Lower lobe of right lung (tissue), 2 donors: ENCODE data around the gene PDE6H. TPM values are rescaled to one million over a fixed set of nuclear protein-coding genes. Genes with fewer than 3 reads are reported as not detected.

ENCODE experiments used
- ATAC-seq, 2 donors: fragments of 200-7000 bp; cut with Tn5 transposase; one replicate each; pipeline ENCODE4 v1.9.1; 2020 to 2022; ENCODE audit warnings: mild to moderate bottlenecking in 2 of 2, moderate library complexity in 2 of 2
- DNase-seq: peaks from one replicate; pipeline ENCODE4 v3.0.0-alpha.2; 2020
- H3K27ac ChIP-seq: fragments of 200-600 bp; one replicate; pipeline ENCODE4 v1.8.0; 2022
- H3K27me3 ChIP-seq: fragments of 200-600 bp; one replicate; pipeline ENCODE4 v1.8.0; 2022; ENCODE audit warnings: low read depth
- H3K36me3 ChIP-seq: fragments of 200-600 bp; one replicate; pipeline ENCODE4 v1.8.0; 2022; ENCODE audit warnings: mild to moderate bottlenecking
- H3K4me1 ChIP-seq: fragments of 200-600 bp; one replicate; pipeline ENCODE4 v1.8.0; 2022
- H3K4me3 ChIP-seq: fragments of 200-600 bp; one replicate; pipeline ENCODE4 v1.8.0; 2022; ENCODE audit warnings: mild to moderate bottlenecking
- H3K9me3 ChIP-seq: fragments of 200-600 bp; one replicate; pipeline ENCODE4 v1.8.0; 2022
- intact Hi-C: fragments of 100-400 bp; cut with DNase I; formaldehyde crosslinking; loops from one replicate; pipeline ENCODE4 v1.11.0; 2022
- total RNA-seq: library from RNA; stranded (reverse); fragmentation: NEBNext Ultra II Directional; extraction: Animal tissue kit (Norgen Biotek cat#: 25700); gene quantifications from one replicate; pipeline ENCODE4 v1.2.1, GENCODE V29; 2021
- TF ChIP-seq, protein P1 (sequence below): fragments of 200-600 bp; IDR thresholded peaks from one replicate; pipeline ENCODE4 v1.8.0; 2022; ENCODE audit warnings: antibody characterized with exemption, mild to moderate bottlenecking
- donor health status: DM: no; HTN: yes; CAD: no; lungs with severe emphysema.

PDE6H gene
- total RNA-seq, 1 donor from 2014 or later = 0.53 TPM

DNA sequence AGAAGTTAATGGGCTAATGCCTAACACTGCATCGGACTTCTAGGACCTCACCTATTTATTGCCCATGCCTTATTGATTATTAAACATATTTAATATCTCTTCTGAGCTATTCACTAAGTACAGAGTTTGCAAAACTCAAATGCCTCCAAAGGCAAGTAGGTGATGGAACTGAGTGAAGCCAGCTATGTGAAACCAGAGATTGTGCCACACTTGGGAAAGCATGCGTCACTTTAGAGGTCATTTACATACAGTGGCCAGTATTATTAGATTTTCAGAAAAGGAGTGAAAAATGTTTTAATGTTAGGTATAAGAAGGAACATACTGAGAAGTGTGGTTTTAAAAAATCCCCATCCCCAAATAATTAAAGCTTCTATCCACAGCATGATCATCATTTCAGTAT lies 27.7 kb downstream of the PDE6H start:
- intact Hi-C loops = no loop called here
- no peak overlapping the region for H3K4me3 ChIP-seq
- H3K27ac ChIP-seq = no peak overlapping the region
- DNase-seq (no peak), ATAC-seq (no peak)
- no peaks in the 10 kb centered on the region for H3K9me3 ChIP-seq
- TF ChIP-seq, protein P1, sequence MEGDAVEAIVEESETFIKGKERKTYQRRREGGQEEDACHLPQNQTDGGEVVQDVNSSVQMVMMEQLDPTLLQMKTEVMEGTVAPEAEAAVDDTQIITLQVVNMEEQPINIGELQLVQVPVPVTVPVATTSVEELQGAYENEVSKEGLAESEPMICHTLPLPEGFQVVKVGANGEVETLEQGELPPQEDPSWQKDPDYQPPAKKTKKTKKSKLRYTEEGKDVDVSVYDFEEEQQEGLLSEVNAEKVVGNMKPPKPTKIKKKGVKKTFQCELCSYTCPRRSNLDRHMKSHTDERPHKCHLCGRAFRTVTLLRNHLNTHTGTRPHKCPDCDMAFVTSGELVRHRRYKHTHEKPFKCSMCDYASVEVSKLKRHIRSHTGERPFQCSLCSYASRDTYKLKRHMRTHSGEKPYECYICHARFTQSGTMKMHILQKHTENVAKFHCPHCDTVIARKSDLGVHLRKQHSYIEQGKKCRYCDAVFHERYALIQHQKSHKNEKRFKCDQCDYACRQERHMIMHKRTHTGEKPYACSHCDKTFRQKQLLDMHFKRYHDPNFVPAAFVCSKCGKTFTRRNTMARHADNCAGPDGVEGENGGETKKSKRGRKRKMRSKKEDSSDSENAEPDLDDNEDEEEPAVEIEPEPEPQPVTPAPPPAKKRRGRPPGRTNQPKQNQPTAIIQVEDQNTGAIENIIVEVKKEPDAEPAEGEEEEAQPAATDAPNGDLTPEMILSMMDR = no peak
- no peaks in the 10 kb centered on the region for H3K36me3 ChIP-seq
- H3K4me1 ChIP-seq = peaks cover 12% of the 10 kb centered on the region
- no peaks in the 10 kb centered on the region for H3K27me3 ChIP-seq

DNA sequence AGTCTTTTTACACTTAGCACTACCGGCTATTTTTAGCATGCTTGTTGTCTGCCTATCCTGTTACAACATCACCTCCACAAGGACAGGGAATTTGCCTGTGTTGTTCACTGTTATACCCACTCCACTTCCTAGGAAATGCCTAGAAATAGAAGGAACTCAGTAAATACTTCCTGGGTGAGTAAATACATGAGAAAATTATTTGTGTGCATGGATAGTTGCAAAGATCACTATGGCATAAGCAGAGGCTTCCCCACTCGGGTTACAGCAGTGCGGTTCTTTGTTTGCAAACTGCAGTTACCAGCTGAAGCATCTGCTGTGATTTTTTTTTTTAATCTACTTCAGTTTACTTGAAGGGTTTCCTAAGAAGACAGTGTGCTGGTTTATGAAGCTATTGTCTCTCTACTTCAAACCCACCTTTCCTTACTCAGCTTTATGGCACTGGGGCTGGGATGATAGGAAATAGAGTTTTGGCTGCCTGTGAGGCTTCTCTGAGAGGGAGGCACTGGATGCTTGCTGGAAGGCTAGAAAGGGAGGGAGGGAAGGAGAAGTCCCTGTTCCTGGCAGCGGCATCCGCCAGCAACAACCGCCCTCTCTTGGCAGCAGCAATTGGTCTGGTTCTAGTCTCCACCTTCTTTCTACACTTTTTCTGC lies 29.0 kb downstream of the PDE6H start:
- no peaks in the 10 kb centered on the region for H3K9me3 ChIP-seq
- H3K27ac ChIP-seq = no peak overlapping the region
- no peak overlapping the region for H3K4me3 ChIP-seq
- intact Hi-C loops = no loop called here
- DNase-seq = peak; percentile 46
- peaks cover 9% of the 10 kb centered on the region for H3K4me1 ChIP-seq
- TF ChIP-seq, protein P1 = no peak
- peak; percentile 30 to 53 for ATAC-seq
- no peaks in the 10 kb centered on the region for H3K36me3 ChIP-seq
- H3K27me3 ChIP-seq = no peaks in the 10 kb centered on the region

DNA sequence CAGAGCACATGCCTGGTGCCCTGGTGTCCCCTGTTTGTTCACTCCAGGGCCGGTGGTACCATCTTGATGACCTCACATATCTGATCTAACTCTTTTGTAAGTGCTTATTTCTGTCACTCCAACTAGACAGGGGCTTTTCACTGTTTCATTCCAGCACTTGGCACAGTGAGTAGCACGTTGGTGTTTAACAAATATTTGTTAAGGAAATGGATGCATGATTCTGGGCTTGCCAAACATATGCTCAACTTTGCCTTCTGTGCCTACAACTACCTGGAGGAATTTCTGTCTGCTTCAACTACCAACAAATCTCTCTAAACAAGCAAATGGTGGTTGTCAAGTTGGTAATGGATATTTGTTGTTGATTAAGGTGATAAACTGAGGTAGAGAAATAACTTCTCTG lies 31.6 kb downstream of the PDE6H start:
- Histone ChIP-seq H3K9me3 (no peaks in the 10 kb centered on the region), H3K4me3 (no peak overlapping the region), H3K4me1 (peaks cover 9% of the 10 kb centered on the region), H3K36me3 (no peaks in the 10 kb centered on the region), H3K27ac (no peak overlapping the region), H3K27me3 (no peaks in the 10 kb centered on the region)
- no peak for ATAC-seq
- DNase-seq = no peak
- TF ChIP-seq, protein P1 = no peak
- intact Hi-C loops = no loop called here

DNA sequence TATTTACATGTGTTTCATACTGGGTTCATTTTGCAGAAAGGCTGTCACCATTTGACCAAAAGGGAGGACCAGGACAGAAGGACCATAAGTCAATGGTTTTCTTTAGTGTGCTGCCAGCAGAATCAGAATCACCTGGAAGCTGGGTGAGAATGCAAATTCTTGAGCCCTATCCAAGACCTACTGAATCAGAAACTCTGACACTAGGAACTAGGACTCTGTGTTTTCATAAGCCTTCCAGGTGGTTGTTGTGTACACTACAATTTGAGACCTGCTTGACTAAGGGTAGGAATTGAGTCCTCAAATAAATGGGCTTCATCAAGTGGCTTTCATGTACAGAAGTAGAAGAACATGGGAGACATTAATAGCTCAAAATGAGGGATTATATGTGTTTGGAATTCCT lies 32.2 kb downstream of the PDE6H start:
- H3K27ac ChIP-seq = no peak overlapping the region
- peak; percentile 74 to 79 for ATAC-seq
- intact Hi-C loops = no loop called here

DNA sequence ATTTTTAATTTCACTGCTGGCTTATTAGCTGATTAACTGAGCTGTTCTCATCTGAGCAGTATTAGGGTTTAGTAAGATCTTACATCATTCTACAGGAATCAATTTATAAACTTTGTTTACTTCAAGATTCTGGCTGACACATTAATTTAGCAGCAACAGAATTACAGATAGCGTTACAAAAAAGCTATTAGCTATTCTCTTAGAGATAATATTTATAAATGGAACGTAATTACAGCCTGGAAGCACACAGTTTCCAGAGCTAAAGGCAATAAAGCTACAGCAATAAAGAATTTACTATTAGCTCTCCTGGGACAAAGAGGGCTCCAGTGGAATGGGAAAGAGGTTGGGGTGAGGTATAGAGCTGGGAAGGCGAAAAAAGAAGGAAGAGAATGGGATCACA lies 34.7 kb downstream of the PDE6H start:
- intact Hi-C loops = no loop called here
- no peak overlapping the region for H3K27ac ChIP-seq

More for the DNA sequence above, 32.2 kb downstream of the PDE6H start:
- H3K36me3 ChIP-seq = no peaks in the 10 kb centered on the region
- TF ChIP-seq, protein P1 = no peak
- H3K27me3 ChIP-seq = no peaks in the 10 kb centered on the region
- DNase-seq = no peak
- no peak overlapping the region for H3K4me3 ChIP-seq
- H3K9me3 ChIP-seq = no peaks in the 10 kb centered on the region
- H3K4me1 ChIP-seq = peaks cover 9% of the 10 kb centered on the region

More for the DNA sequence above, 34.7 kb downstream of the PDE6H start:
- no peaks in the 10 kb centered on the region for H3K9me3 ChIP-seq
- H3K27me3 ChIP-seq = no peaks in the 10 kb centered on the region
- DNase-seq (no peak), ATAC-seq (no peak)
- no peaks in the 10 kb centered on the region for H3K4me1 ChIP-seq
- H3K36me3 ChIP-seq = no peaks in the 10 kb centered on the region
- no peak overlapping the region for H3K4me3 ChIP-seq
- TF ChIP-seq, protein P1 = no peak
